T-helper 17 cell (primary cell): ENCODE data around the gene RMRP. TPM values are rescaled to one million over a fixed set of nuclear protein-coding genes. Genes with fewer than 3 reads are reported as not detected.
"Not testable (repeated sequence)": the region's sequence is repeated elsewhere in the genome, so short reads cannot be mapped to it uniquely, and the experiment has no call there.

Experiments used
- ATAC-seq: fragments of 150-1000 bp; cut with Tn5 transposase; 2 replicates; pipeline ENCODE4 v1.10.0; 2021; ENCODE audit warnings: mild to moderate bottlenecking, moderate library complexity
- DNase-seq, 3 donors: peaks; one replicate each; pipeline versions ENCODE4 v3.0.0 to v3.0.0-alpha.2; 2020 to 2021
- H3K9me3 ChIP-seq: one replicate; pipeline ENCODE4 v1.7.0; 2013; ENCODE audit warnings: low read length, mild to moderate bottlenecking; ENCODE audit not compliant: control insufficient read depth, poor library complexity, severe bottlenecking
- H3K27ac Mint-ChIP-seq: one replicate; pipeline ENCODE4 v1.8.0; 2022; ENCODE audit warnings: mild to moderate bottlenecking, moderate library complexity, mixed read lengths
- H3K27me3 Mint-ChIP-seq: one replicate; pipeline ENCODE4 v1.8.0; 2022; ENCODE audit warnings: mixed read lengths
- H3K36me3 Mint-ChIP-seq: one replicate; pipeline ENCODE4 v1.8.0; 2022; ENCODE audit warnings: low read depth, mixed read lengths
- H3K4me1 Mint-ChIP-seq: one replicate; pipeline ENCODE4 v1.8.0; 2022; ENCODE audit warnings: mild to moderate bottlenecking, mixed read lengths
- H3K4me3 Mint-ChIP-seq: one replicate; pipeline ENCODE4 v1.8.0; 2022; ENCODE audit warnings: mild to moderate bottlenecking, moderate library complexity, mixed read lengths
- total RNA-seq, 4 donors: library from RNA in 2 of 4; stranded (reverse) in 2 of 4; gene quantifications; one replicate each; pipeline ENCODE4 v1.2.3 and lab custom pipeline; 2022 to 2026

Gene RMRP
- total RNA-seq, 2 donors from 2014 or later, result 7,466 to 10,512 TPM

DNA sequence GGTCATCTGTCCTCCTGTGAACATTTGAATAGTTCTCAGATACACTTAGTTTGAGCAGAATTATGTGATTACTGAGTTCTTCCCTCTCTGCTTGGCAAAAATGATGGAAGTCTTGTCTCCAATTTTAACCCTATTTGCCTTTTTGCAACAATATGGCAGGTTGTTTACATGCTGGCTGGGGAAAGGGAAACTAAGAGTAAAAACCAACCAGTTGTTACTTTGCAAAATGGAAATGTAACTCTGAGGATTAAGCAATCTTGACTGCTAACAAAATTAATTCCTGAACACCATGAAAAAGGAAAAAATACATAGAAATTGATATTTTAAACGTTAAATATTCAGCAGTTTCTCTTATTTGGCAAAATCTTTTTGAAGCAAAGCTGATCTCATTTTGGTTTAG, 18.2 kb downstream of the RMRP start:
- ATAC-seq, result no peak
- Mint-ChIP-seq H3K36me3 (peaks cover 5% of the 10 kb centered on the region), H3K4me1 (peaks cover 32% of the 10 kb centered on the region), H3K4me3 (no peak overlapping the region), H3K27me3 (no peaks in the 10 kb centered on the region), H3K27ac (no peak overlapping the region)
- H3K9me3 ChIP-seq, result no peaks in the 10 kb centered on the region
- no peak for DNase-seq

DNA sequence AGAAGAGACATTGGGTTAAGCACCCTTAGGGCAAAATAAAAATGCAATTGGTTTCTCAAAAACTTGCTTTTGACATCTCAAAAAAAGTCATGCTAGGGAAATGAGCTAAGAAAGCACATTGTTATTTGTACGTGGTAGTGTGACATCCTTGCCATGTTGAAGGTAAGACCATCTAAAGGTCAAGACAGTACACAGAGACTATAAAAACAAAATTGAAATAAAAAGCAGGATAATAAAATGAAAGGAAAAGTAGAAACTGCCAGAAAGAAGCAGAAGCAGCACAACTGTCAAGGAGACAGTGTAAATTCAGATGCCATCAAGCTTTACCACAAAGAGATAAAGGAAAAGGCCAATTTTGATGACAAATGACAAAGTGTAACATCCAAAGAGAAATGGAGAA, 18.6 kb downstream of the RMRP start:
- not testable (repeated sequence) for H3K27me3 Mint-ChIP-seq, ATAC-seq, DNase-seq, H3K27ac Mint-ChIP-seq, H3K9me3 ChIP-seq, H3K36me3 Mint-ChIP-seq, H3K4me3 Mint-ChIP-seq
- H3K4me1 Mint-ChIP-seq, result peaks cover 33% of the 10 kb centered on the region

DNA sequence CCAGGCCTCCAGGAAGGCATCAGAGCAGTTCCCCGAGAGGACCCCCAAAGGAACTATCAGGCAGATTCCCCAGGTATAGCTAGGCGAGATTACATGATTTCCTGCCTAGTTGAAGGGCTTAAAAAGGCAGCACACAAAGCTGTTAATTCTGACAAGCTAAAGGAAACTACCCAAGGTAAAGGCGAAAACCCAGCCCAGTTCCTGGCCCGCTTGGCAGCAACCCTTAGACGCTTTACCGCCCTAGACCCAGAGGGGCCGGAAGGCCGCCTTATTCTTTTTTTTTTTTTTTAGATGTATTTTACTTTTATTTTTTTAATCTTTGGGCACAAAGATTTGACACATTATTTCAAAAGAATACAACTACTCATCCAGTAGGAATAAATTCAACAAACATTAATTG, 19.1 kb downstream of the RMRP start:
- not testable (repeated sequence) for H3K27me3 Mint-ChIP-seq, H3K9me3 ChIP-seq, DNase-seq, H3K36me3 Mint-ChIP-seq, H3K4me3 Mint-ChIP-seq
- Mint-ChIP-seq H3K4me1 (peaks cover 33% of the 10 kb centered on the region), H3K27ac (peak overlapping the region; percentile 65)
- peak; percentile 41 for ATAC-seq

DNA sequence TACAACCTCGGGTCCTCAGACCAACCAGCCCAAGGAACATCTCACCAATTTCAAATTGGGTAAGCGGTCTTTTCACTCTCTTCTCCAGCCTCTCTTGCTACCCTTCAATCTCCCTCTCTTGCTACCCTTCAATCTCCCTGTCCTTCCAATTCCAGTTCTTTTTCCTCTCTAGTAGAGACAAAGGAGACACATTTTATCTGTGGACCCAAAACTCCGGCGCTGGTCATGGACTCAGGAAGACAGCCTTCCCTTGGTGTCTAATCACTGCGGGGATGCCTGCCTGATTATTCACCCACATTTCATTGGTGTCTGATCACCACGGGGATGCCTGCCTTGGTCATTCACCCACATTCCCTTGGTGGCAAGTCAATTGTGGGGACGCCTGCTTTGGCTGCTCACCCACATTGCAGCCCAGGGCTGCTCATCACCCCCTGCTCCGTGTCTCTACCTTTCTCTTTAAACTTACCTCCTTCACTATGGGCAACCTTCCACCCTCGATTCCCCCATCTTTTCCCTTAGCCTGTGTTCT, 20.3 kb downstream of the RMRP start:
- H3K27me3 Mint-ChIP-seq, ATAC-seq, H3K9me3 ChIP-seq, H3K4me3 Mint-ChIP-seq, DNase-seq, H3K36me3 Mint-ChIP-seq: not testable (repeated sequence)
- Mint-ChIP-seq H3K4me1 (peaks cover 32% of the 10 kb centered on the region), H3K27ac (peak overlapping the region; percentile 65)

DNA sequence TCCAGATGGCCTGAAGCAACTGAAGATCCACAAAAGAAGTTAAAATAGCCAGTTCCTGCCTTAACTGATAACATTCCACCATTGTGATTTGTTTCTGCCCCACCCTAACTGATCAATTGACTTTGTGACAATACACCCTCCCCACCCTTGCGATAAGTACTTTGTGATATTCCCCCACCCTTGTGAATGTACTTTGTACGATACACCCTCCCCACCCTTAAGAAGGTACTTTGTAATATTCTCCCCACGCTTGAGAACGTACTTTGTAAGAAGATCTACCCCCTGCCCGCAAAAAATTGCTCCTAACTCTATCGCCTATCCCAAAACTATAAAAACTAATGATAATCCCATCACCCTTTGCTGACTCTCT, 21.0 kb downstream of the RMRP start:
- not testable (repeated sequence) for H3K9me3 ChIP-seq, DNase-seq, H3K4me3 Mint-ChIP-seq, H3K36me3 Mint-ChIP-seq, H3K27me3 Mint-ChIP-seq, ATAC-seq
- Mint-ChIP-seq H3K27ac (peak overlapping the region; percentile 51), H3K4me1 (peaks cover 32% of the 10 kb centered on the region)

DNA sequence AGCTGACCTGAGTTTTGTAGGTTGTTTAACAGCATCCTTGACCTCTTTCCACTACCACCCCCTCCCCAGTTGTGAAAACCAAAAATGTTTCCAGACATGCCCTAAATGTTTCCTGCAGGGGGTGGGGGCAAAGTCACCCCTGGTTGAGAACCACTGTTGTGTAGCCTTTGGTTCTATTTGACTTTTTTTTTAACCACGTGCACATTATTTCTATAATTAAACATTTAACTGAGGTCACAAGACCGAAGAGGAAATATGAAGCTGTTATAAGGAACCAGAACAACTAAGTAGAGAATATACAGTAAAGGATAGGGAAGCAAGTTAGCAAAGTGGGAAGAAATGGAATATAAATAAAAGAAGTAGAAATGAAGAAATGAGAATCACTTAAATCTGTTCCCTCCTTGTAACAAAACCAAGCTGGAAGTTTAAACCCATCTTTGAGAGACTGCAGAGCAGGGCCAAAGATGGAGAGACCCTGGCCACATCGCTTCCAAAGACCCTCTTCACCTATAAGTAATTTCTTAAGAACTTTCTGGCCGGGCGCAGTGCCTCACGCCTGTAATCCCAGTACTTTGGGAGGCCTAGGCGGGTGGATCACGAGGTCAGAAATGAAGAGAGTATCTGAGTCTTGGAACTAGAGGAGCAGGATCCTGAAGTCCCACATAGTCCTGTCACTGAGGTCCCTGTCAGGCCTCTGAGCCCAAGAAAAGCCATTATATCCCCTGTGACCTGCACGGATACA, 21.5 kb downstream of the RMRP start:
- no peak for ATAC-seq
- no peaks in the 10 kb centered on the region for H3K9me3 ChIP-seq
- DNase-seq, result no peak
- no peak overlapping the region for H3K4me3 Mint-ChIP-seq
- H3K27ac Mint-ChIP-seq, result peak overlapping the region; percentile 51
- H3K27me3 Mint-ChIP-seq, result no peaks in the 10 kb centered on the region
- peaks cover 6% of the 10 kb centered on the region for H3K36me3 Mint-ChIP-seq
- H3K4me1 Mint-ChIP-seq, result peaks cover 32% of the 10 kb centered on the region

DNA sequence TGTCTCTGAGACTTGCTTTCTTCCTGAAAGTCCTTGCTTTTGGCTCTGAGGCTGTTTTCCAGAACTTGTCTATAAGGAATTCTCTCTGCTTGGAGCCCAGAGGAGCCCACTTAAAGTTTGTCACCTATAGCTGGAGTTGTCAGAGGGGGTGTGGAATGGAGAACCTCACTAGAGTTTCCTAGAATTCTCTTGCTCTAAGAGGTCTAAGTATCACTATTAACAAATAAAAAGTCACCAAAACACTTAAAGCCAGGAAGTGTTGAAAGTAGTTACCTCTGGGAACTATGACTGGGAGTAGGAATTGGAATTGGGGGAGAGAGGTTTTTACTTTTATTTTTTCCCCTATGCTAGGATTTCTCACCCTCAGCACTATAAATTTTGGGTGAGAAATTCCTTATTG, 22.1 kb downstream of the RMRP start:
- Mint-ChIP-seq H3K4me3 (no peak overlapping the region), H3K27me3 (no peaks in the 10 kb centered on the region), H3K27ac (no peak overlapping the region), H3K4me1 (peaks cover 32% of the 10 kb centered on the region), H3K36me3 (peaks cover 6% of the 10 kb centered on the region)
- no peak for ATAC-seq
- no peaks in the 10 kb centered on the region for H3K9me3 ChIP-seq
- no peak for DNase-seq

DNA sequence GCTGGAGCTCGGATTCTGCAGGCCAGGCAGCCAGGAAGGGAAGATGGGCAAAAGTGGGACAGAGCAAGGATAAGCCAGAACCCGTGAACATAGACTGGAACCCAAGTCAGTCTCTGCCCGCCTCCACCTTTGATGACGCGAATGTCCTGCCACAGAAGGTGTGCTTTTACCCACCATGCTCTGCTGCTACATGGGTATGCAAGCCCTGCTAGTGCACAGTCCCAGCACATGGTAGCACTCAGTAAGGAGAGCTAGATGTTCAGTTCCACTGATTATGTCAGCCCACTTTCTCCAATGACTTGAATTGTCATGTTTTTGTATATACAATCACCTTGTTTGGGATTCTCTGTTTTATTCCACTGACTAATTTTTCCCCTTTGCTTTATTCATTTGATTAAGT, 28.2 kb downstream of the RMRP start:
- ATAC-seq (no peak), DNase-seq (no peak)
- Mint-ChIP-seq H3K4me3 (no peak overlapping the region), H3K27ac (no peak overlapping the region), H3K27me3 (no peaks in the 10 kb centered on the region), H3K36me3 (peaks cover 1% of the 10 kb centered on the region), H3K4me1 (peaks cover 5% of the 10 kb centered on the region)
- no peaks in the 10 kb centered on the region for H3K9me3 ChIP-seq

DNA sequence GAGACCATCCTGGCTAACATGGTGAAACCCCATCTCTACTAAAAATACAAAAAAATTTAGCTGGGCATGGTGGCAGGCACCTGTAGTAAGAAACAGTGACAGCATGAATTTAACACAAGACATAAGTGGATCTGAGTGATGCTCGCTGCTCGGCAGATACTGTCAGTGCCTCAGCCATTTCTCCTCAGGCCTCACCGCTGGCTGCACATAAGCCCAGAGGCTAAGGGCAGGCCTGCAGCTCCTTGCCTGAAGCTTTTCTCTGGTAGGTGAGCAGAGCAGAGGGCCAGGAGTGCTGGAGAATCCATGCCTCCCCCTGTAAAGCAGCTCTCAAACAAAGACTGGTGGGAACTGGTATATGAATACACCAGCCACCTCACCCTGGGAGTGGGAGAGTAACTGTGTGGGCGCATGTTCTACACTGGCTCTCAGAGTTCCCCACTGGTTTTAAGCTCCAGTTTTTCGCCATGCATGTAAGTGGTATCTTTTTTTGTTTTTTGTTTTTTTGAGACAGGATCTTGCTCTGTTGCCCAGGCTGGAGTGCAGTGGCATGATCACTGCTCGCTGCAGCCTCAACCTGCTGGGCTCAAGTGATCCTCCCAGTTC, 29.3 kb downstream of the RMRP start:
- H3K9me3 ChIP-seq, result no peaks in the 10 kb centered on the region
- H3K4me3 Mint-ChIP-seq, result no peak overlapping the region
- peaks cover 3% of the 10 kb centered on the region for H3K4me1 Mint-ChIP-seq
- ATAC-seq (no peak), DNase-seq (no peak)
- no peaks in the 10 kb centered on the region for H3K36me3 Mint-ChIP-seq
- H3K27ac Mint-ChIP-seq, result no peak overlapping the region
- no peaks in the 10 kb centered on the region for H3K27me3 Mint-ChIP-seq

DNA sequence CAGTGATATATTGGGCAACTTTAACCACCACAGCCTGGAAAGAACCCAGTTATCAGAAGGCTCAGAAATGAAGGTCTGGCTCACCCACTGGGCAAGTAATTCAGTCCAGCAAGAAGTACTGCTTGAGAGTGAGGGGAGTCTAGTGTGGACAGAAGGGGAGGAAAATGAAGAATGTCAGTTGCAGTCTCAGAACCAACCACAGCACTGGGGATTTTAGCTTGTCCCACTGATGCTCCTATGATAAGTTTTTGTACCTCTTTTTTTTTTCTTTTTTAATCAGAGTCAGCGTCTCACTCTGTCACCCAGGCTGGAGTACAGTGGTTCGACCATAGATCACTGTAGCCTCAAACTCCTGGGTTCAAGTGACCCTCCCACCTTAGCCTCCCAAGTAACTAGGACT, 30.2 kb downstream of the RMRP start:
- DNase-seq, result no peak
- H3K36me3 Mint-ChIP-seq, result no peaks in the 10 kb centered on the region
- peaks cover 2% of the 10 kb centered on the region for H3K4me1 Mint-ChIP-seq
- no peak overlapping the region for H3K27ac Mint-ChIP-seq
- no peak overlapping the region for H3K4me3 Mint-ChIP-seq
- no peaks in the 10 kb centered on the region for H3K9me3 ChIP-seq
- ATAC-seq, result no peak
- H3K27me3 Mint-ChIP-seq, result no peaks in the 10 kb centered on the region

DNA sequence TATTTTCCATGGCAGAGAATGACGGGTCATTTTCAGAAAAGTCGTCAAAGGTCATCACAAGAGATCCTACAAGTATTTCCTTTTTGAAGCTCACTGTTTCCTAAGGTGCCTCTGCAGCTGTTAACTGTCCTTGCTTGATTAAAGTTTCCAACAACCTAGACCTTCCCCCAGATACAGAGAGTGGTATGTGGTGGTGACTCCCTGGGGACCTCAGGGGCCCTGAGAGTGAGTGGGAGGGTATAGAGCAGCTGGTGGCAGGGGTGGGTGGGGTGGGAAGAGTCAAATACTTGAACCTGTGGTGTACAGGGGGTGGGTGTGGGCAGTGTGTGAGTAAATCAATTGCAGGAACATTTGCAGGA, 38.0 kb downstream of the RMRP start:
- no peak for ATAC-seq
- Mint-ChIP-seq H3K4me3 (no peak overlapping the region), H3K36me3 (no peaks in the 10 kb centered on the region), H3K27me3 (no peaks in the 10 kb centered on the region), H3K27ac (no peak overlapping the region), H3K4me1 (peaks cover 36% of the 10 kb centered on the region)
- no peak for DNase-seq
- no peaks in the 10 kb centered on the region for H3K9me3 ChIP-seq

DNA sequence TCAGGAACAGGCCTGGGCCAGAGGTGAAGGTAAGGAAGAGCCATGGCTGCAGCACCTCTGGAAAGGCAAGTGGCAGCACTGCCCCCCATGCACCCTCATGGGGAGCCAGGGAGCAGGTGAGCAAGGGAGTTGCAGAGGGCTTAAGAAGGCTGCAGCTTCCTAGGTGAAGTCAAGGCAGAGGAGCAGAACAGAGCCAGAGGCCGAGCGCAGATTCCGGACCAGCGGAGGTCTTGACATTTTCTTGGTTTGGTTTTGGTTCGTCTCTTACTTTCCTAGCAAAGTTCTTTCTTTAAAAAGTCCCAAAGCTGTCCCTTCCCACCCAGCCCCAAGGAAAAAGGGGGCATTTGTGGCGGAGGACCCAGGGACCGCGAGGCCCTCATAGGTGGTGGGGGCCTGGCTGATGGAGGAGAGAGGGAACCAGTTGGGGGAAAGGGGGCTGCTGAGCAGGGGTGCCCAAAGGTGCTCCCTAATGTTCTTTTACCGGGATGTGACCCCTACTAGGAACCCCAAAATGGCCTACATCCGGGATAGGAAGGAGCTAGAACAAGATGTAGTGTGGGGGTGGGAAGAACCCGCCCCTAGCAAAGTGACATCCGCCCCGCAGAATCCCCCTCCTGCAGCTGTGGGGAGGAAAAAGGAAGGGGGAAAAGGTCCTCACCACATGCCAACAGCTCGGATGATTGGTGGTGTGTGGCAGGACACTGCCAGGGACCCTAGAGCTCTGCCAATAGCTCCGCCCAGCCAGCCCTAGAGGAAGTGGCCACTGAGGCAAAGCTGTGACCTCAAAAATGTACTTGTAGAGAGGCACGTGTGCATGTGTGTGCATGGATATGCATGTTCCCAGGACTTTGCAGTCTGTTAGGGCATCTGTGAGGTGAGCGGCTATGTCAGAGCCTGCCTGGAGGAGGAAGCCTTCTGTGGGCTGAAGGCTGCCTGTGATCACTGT, 38.7 kb downstream of the RMRP start:
- Mint-ChIP-seq H3K27ac (no peak overlapping the region), H3K27me3 (no peaks in the 10 kb centered on the region), H3K36me3 (no peaks in the 10 kb centered on the region), H3K4me1 (peaks cover 42% of the 10 kb centered on the region), H3K4me3 (peak overlapping the region; percentile 53)
- no peak for DNase-seq
- no peaks in the 10 kb centered on the region for H3K9me3 ChIP-seq
- ATAC-seq, result peak; percentile 51

DNA sequence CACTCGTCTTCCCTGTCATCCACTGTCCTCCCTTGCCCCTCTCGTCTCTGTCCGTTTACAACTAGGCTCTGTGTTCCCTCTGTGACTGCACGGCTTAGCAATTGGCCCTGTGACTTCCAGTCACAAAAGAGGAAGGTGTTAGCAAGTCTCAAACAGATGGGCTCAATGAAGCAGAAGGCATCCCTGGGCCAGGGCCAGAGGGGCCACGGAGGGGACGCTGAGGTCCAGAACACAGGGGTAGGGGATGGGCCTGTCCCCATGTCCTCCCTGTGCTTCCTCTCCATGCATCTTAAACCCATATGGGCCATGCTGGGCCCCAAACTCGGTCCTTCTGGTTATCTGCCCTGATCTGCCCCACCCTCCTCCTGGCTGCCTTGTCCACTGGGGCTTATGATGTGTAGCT, 39.5 kb downstream of the RMRP start, which contains the start of gene CD72:
Gene CD72 (minus strand): TSS at position 89 of the 403 bp plus-strand sequence. CDS start 110 bp downstream, outside the sequence.
- Mint-ChIP-seq H3K4me1 (peaks cover 45% of the 10 kb centered on the region), H3K27me3 (no peaks in the 10 kb centered on the region), H3K36me3 (peaks cover 1% of the 10 kb centered on the region), H3K4me3 (peak within 1 kb of the TSS; percentile 92), H3K27ac (peak within 1 kb of the TSS; percentile 94)
- ATAC-seq (peak; percentile 22), DNase-seq (no peak)
- no peaks in the 10 kb centered on the region for H3K9me3 ChIP-seq
